GM12801 (cell line): ENCODE results near the gene CMTM6.

Experiments
- TF ChIP-seq, protein P1 (sequence below): IDR thresholded peaks from one replicate; pipeline ENCODE4 v1.5.1; 2011; ENCODE audit warnings: control low read depth; ENCODE audit not compliant: insufficient read length; ENCODE audit errors: extremely low read depth

CMTM6 gene

DNA sequence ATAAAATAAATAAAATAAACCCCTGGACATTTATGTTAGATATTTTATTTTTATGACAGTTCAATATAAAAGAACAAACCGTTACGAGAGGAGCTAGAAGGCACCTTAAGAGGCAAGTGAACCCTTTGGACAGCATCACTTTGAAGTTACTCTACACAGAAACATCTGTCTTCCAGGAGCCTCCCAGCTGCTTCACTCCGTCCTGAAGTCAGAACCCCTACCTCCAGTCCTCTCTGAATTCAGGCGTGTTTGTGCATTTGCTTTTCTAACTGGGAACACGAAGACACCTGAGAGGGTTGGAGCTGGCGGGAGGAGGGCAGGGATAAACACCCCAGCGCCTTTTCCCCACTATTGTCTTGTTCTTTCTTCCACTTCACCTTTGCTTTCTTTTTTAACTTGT lies 64.8 kb downstream of the CMTM6 start:
- TF ChIP-seq, protein P1, sequence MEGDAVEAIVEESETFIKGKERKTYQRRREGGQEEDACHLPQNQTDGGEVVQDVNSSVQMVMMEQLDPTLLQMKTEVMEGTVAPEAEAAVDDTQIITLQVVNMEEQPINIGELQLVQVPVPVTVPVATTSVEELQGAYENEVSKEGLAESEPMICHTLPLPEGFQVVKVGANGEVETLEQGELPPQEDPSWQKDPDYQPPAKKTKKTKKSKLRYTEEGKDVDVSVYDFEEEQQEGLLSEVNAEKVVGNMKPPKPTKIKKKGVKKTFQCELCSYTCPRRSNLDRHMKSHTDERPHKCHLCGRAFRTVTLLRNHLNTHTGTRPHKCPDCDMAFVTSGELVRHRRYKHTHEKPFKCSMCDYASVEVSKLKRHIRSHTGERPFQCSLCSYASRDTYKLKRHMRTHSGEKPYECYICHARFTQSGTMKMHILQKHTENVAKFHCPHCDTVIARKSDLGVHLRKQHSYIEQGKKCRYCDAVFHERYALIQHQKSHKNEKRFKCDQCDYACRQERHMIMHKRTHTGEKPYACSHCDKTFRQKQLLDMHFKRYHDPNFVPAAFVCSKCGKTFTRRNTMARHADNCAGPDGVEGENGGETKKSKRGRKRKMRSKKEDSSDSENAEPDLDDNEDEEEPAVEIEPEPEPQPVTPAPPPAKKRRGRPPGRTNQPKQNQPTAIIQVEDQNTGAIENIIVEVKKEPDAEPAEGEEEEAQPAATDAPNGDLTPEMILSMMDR = no peak

DNA sequence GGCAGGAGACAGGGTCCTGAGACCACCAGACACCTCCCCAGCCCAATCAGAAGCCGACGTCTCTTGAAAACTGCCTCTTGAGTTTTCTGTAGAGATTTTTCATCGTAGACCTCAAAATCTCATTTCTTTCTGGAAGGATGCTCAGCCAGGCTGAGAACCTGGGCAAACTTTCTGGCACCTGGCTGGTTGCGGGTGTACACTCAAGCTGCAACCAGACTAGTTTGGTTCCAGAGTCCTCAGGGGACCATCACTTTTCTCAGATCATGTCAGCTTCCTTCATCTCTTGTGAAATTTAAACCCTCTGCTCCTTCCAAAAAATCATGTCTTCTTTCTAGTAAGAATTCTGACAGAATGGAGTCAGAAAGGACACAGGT lies 65.8 kb downstream of the CMTM6 start:
- TF ChIP-seq, protein P1 = no peak

DNA sequence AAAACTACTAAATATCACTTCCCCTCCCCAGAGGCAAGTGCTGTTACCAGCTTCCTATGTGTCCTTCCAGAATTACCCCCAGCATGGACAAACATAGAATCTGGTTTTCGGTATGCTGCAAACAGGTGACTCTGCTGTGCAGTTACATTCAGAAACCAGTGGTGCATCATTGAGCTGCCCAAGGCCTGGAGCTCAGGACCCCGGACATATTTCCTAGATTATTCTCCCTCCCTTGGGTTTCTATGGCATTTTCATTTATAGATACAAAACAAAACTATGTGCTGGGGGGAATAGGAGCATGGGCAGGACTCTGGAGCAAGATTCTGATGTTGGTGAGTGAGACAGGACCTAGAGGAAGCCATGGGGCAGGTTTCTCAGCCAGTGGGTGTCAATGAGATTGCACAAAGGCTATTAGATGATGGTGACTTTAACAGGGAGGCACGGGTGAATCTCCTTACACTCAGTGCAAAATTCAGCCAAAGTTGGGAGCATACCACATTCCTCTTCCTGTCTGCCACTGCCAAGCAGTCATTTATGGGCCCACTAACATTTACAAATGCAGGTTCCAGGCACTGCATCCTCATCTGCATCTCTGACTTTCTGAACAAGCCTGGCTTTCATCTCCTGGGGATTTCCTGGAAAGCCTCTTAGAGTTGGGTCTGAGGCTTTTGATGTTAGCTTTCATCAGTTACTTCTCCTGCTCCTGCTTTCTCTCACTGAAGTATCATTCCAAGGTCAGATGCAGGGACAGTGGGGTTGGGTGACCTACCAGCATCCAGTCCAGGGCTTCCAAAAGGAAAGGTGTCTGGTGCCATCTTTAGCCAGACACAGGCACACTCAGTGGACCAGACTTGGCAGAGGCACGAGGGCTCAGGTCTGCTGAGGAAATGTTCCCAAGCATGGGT lies 66.5 kb downstream of the CMTM6 start:
- TF ChIP-seq, protein P1 = no peak

DNA sequence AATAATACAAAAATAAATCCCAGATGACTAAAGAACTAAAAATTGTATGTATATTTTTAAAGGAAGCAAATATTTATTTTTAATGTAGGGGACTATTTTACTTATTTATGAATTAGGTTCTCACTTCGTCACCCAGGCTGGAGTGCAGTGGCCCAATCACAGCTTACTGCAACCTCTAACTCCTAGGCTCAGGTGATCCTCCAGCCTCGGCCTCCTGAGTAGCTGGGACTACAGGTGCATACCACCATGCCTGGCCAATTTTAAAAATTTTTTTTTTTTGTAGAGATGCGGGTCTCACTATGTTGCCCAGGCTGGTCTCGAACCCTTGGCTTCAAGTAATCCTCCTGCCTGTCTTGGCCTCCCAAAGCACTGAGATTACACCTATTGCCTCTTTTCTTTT lies 68.4 kb downstream of the CMTM6 start:
- TF ChIP-seq, protein P1 = no peak

DNA sequence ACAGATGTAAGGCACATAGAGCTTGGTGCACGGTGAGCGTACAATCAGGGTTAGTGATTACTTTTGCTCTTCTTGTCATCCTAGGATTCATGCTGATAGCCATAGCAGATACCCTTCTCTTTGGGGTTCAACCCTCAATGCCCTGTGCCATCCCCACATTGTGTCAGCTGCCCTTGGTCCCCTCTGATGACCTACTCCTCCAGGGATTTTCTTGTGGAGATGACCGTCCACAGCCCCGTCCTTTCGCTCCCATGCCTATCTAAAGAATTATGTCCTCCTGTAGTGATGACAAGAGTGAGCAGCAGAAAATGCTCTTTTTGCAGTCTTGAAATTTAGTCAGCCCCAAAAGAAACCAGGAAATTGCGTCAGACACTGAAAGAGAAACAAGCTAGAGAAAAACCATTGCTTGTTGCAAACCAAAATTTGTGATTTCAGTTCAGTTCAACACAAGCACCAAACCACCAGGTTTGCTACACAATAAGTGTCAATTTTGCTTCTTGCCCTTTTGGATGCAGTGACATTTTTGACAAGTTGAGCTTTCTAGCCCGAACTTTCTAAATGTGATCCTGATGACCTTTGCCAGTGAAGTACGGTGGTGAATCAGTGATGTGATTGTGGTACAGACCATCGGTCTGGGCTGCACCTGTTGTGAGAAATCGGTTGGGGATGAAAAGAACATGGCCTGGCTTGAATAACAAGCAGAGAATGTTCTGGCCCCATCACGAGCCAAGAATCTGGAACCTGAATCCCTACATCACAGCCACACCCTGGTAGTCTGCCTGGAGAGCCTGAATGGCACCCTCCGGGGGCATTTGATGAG lies 69.7 kb downstream of the CMTM6 start:
- TF ChIP-seq, protein P1 = no peak

DNA sequence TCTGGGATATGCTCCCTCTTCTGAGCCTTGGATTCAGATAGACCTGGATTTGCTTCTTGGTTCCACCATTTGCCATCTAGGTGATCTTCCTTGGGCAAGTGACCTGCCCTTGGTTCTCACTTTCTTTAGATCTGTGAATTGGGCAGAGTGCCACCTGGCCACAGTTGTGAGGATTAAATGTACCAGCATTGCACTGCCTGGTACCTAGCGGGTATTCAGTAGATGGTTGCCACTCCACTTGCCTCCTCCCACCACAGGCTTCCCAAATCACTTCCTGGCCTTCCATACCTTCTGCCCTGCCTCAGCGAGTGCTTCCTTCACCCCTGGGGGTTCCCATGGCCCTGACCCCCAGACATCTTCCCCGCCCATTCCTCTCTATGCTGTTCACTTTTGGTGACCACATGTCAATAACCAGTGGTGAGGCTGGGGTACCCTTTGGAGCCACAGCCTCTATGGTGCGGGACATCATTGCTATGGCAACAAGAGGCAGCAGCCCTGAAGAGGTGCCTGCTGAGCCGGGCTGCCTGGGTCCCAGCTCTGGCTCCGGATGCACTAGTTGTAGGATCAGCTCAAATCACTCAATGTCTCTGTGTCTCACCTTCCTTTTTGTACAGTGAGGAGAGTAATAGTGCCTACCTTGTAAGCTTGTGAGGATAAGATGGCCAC lies 70.5 kb downstream of the CMTM6 start:
- TF ChIP-seq, protein P1 = no peak

DNA sequence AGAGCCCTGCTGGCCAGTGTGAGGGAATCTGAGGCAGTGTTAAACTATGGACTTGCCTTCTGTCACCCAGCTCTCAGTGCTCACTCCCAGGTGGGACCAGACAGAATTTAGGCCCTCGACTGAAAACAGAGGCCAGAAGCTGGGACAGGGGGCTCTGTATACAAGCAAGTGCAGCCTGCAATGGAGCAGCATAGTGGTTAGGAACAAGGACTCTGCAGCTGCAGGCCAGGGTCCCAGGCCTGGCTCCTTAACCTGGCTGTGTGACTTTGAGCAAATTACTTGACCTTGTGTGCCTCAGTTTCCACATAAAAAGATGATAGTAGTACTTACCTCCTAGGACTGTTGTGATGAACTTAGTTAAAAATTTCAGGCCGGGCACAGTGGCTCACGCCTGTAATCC lies 71.2 kb downstream of the CMTM6 start:
- TF ChIP-seq, protein P1 = no peak
